ENCODE measurements around the gene OPN1LW. TPM values are rescaled to one million over a fixed set of nuclear protein-coding genes. Genes with fewer than 3 reads are reported as not detected.
"Not testable (repeated sequence)": the region's sequence is repeated elsewhere in the genome, so short reads cannot be mapped to it uniquely, and the experiment has no call there.

OPN1LW gene
- total RNA-seq, 1 donor from 2014 or later, result not detected

GRCh38 chrX:154168384-154168783 lies 24.3 kb downstream of the OPN1LW start:
- H3K4me1 Mint-ChIP-seq; H3K27ac Mint-ChIP-seq; H3K4me2 ChIP-seq; H3K36me3 ChIP-seq; H3K4me1 ChIP-seq; H4K20me1 ChIP-seq (ENCODE audit: low read depth); H3K9ac ChIP-seq; H3K4me3 ChIP-seq; H2AFZ ChIP-seq (replicated peaks); H3K27me3 Mint-ChIP-seq (ENCODE audit: insufficient read depth, low read depth); H3K4me3 Mint-ChIP-seq; H3F3A ChIP-seq (ENCODE audit: low read depth); H3K27me3 ChIP-seq; H3K9me3 Mint-ChIP-seq; H3K27ac ChIP-seq; DNase-seq (ENCODE audit: low spot score); H3K9me3 ChIP-seq (ENCODE audit: low read depth); H3K36me3 Mint-ChIP-seq; H3K79me2 ChIP-seq (ENCODE audit: low read depth): not testable (repeated sequence)

GRCh38 chrX:154172535-154172943 lies 28.5 kb downstream of the OPN1LW start:
- not testable (repeated sequence) for H3K4me3 ChIP-seq; H3K9ac ChIP-seq; H3K4me1 ChIP-seq; H3K4me1 Mint-ChIP-seq; H3K4me2 ChIP-seq; H3K9me3 ChIP-seq (ENCODE audit: low read depth); H3F3A ChIP-seq (ENCODE audit: low read depth); H3K27me3 Mint-ChIP-seq (ENCODE audit: insufficient read depth, low read depth); H3K4me3 Mint-ChIP-seq; H3K36me3 ChIP-seq; H3K27ac Mint-ChIP-seq; H3K27ac ChIP-seq; H2AFZ ChIP-seq (replicated peaks); H4K20me1 ChIP-seq (ENCODE audit: low read depth); H3K36me3 Mint-ChIP-seq; H3K27me3 ChIP-seq; DNase-seq (ENCODE audit: low spot score); H3K9me3 Mint-ChIP-seq; H3K79me2 ChIP-seq (ENCODE audit: low read depth)

- not testable (repeated sequence) for H3K27ac ChIP-seq; H3K36me3 ChIP-seq; H2AFZ ChIP-seq (replicated peaks); H3K9me3 Mint-ChIP-seq; H4K20me1 ChIP-seq (ENCODE audit: low read depth); H3K4me1 Mint-ChIP-seq; H3K36me3 Mint-ChIP-seq; H3K4me1 ChIP-seq; H3K4me3 Mint-ChIP-seq; H3K9ac ChIP-seq; H3K27me3 Mint-ChIP-seq (ENCODE audit: insufficient read depth, low read depth); H3K27ac Mint-ChIP-seq; H3K79me2 ChIP-seq (ENCODE audit: low read depth); H3K9me3 ChIP-seq (ENCODE audit: low read depth); H3K4me3 ChIP-seq; H3K27me3 ChIP-seq; H3F3A ChIP-seq (ENCODE audit: low read depth); H3K4me2 ChIP-seq; DNase-seq (ENCODE audit: low spot score)
These were observed 30.3 kb downstream of the OPN1LW start for GRCh38 chrX:154174356-154174755.

- DNase-seq (ENCODE audit: low spot score); H3K4me1 Mint-ChIP-seq; H3K27me3 ChIP-seq; H3K9me3 ChIP-seq (ENCODE audit: low read depth); H3K79me2 ChIP-seq (ENCODE audit: low read depth); H3F3A ChIP-seq (ENCODE audit: low read depth); H3K36me3 Mint-ChIP-seq; H3K4me3 ChIP-seq; H3K27ac Mint-ChIP-seq; H3K4me2 ChIP-seq; H3K9me3 Mint-ChIP-seq; H4K20me1 ChIP-seq (ENCODE audit: low read depth); H3K4me3 Mint-ChIP-seq; H3K27me3 Mint-ChIP-seq (ENCODE audit: insufficient read depth, low read depth); H2AFZ ChIP-seq (replicated peaks); H3K9ac ChIP-seq; H3K27ac ChIP-seq; H3K4me1 ChIP-seq; H3K36me3 ChIP-seq: not testable (repeated sequence)
These were observed 38.3 kb downstream of the OPN1LW start, which contains the start of gene OPN1MW for GRCh38 chrX:154182296-154182695. Gene OPN1MW (plus strand): TSS chrX:154182596. CDS start chrX:154182678, 82 bp downstream.

GRCh38 chrX:154183794-154184193 lies 39.8 kb downstream of the OPN1LW start:
- not testable (repeated sequence) for H3K79me2 ChIP-seq (ENCODE audit: low read depth); H3K4me1 Mint-ChIP-seq; H3K27me3 ChIP-seq; H3K27ac Mint-ChIP-seq; H3K27ac ChIP-seq; DNase-seq (ENCODE audit: low spot score); H3K36me3 Mint-ChIP-seq; H3K4me1 ChIP-seq; H3K36me3 ChIP-seq; H4K20me1 ChIP-seq (ENCODE audit: low read depth); H3K9me3 Mint-ChIP-seq; H3K4me3 ChIP-seq; H3F3A ChIP-seq (ENCODE audit: low read depth); H3K9ac ChIP-seq; H3K9me3 ChIP-seq (ENCODE audit: low read depth); H3K4me3 Mint-ChIP-seq; H3K4me2 ChIP-seq; H3K27me3 Mint-ChIP-seq (ENCODE audit: insufficient read depth, low read depth); H2AFZ ChIP-seq (replicated peaks)

- H3K27me3 Mint-ChIP-seq (ENCODE audit: insufficient read depth, low read depth); H3K27me3 ChIP-seq; H3F3A ChIP-seq (ENCODE audit: low read depth): not testable (repeated sequence)
These were observed 48.8 kb downstream of the OPN1LW start for GRCh38 chrX:154192846-154193245.

GRCh38 chrX:154194316-154194715 lies 50.3 kb downstream of the OPN1LW start:
- DNase-seq (ENCODE audit: low spot score); H3K27ac ChIP-seq; H3K36me3 ChIP-seq; H3K4me2 ChIP-seq; H3K9ac ChIP-seq; H3K36me3 Mint-ChIP-seq; H3K27ac Mint-ChIP-seq; H3K9me3 ChIP-seq (ENCODE audit: low read depth); H3K27me3 ChIP-seq; H3K9me3 Mint-ChIP-seq; H3F3A ChIP-seq (ENCODE audit: low read depth); H3K4me1 Mint-ChIP-seq; H3K27me3 Mint-ChIP-seq (ENCODE audit: insufficient read depth, low read depth); H3K79me2 ChIP-seq (ENCODE audit: low read depth); H3K4me3 ChIP-seq; H3K4me3 Mint-ChIP-seq; H3K4me1 ChIP-seq; H2AFZ ChIP-seq (replicated peaks); H4K20me1 ChIP-seq (ENCODE audit: low read depth): not testable (repeated sequence)

More at GRCh38 chrX:154192846-154193245, 48.8 kb downstream of the OPN1LW start:
- H3K4me2 ChIP-seq; H3K9me3 ChIP-seq (ENCODE audit: low read depth); H3K9me3 Mint-ChIP-seq; H3K4me1 Mint-ChIP-seq; H3K79me2 ChIP-seq (ENCODE audit: low read depth); H3K27ac ChIP-seq; H3K4me1 ChIP-seq; H3K9ac ChIP-seq; H3K36me3 Mint-ChIP-seq; H2AFZ ChIP-seq (replicated peaks); H3K4me3 ChIP-seq; H4K20me1 ChIP-seq (ENCODE audit: low read depth); H3K36me3 ChIP-seq; DNase-seq (ENCODE audit: low spot score); H3K27ac Mint-ChIP-seq; H3K4me3 Mint-ChIP-seq: not testable (repeated sequence)

GRCh38 chrX:154196466-154196865 lies 52.4 kb downstream of the OPN1LW start:
- not testable (repeated sequence) for H3K9me3 Mint-ChIP-seq; H3K4me1 ChIP-seq; DNase-seq (ENCODE audit: low spot score)

More at GRCh38 chrX:154196466-154196865, 52.4 kb downstream of the OPN1LW start:
- not testable (repeated sequence) for H3K27ac ChIP-seq; H3K9me3 ChIP-seq (ENCODE audit: low read depth); H3K27me3 ChIP-seq; H2AFZ ChIP-seq (replicated peaks); H3K4me3 Mint-ChIP-seq; H3K4me1 Mint-ChIP-seq; H3F3A ChIP-seq (ENCODE audit: low read depth); H4K20me1 ChIP-seq (ENCODE audit: low read depth); H3K79me2 ChIP-seq (ENCODE audit: low read depth); H3K36me3 ChIP-seq; H3K36me3 Mint-ChIP-seq; H3K4me2 ChIP-seq; H3K9ac ChIP-seq; H3K27me3 Mint-ChIP-seq (ENCODE audit: insufficient read depth, low read depth); H3K27ac Mint-ChIP-seq; H3K4me3 ChIP-seq
